Stomach (tissue), 9 donors: ENCODE results near the gene GADL1. TPM values are rescaled to one million over a fixed set of nuclear protein-coding genes. Genes with fewer than 3 reads are reported as not detected.

Experiments
- DNase-seq, 2 donors: peaks; one replicate each; pipeline versions ENCODE4 v3.0.0 to v3.0.0-alpha.2; 2013 to 2019
- H3K27ac ChIP-seq, 5 donors: fragments of 200-600 bp in 4 of 5; sonication (generic) in 4 of 5; one replicate each; pipeline ENCODE4 v1.5.1; 2013 to 2019; ENCODE audit warnings: mild to moderate bottlenecking in 1 of 5, moderate library complexity in 1 of 5
- H3K27me3 ChIP-seq, 3 donors: fragments of 200-600 bp; sonication (generic); one replicate each; pipeline ENCODE4 v1.5.1; 2017 to 2019; ENCODE audit warnings: mixed run types in 1 of 3
- H3K36me3 ChIP-seq, 4 donors: fragments of 200-600 bp; sonication (generic); 1 replicate in 3 of 4; 2 replicates in 1 of 4; pipeline ENCODE4 v1.5.1; 2016 to 2019
- H3K4me1 ChIP-seq, 4 donors: fragments of 200-600 bp; sonication (generic); one replicate each; pipeline ENCODE4 v1.5.1; 2016 to 2019
- H3K4me3 ChIP-seq, 4 donors: fragments of 200-600 bp; sonication (generic) in 3 of 4; one replicate each; pipeline ENCODE4 v1.5.1; 2016 to 2019; ENCODE audit warnings: mild to moderate bottlenecking in 1 of 4
- H3K9me3 ChIP-seq, 4 donors: fragments of 200-600 bp; sonication (generic); one replicate each; pipeline ENCODE4 v1.5.1; 2016 to 2019
- CTCF ChIP-seq, 7 experiments: fragments of 450-650 bp in 4 of 7; fragments of 200-600 bp in 3 of 7; sonication (generic) in 3 of 7; IDR thresholded peaks; one replicate each; pipeline ENCODE4 v1.5.1; 2016 to 2019; ENCODE audit warnings: antibody characterized with exemption in 7 of 7, control low read depth in 2 of 7, mild to moderate bottlenecking in 1 of 7
- EP300 ChIP-seq: sonication (generic); formaldehyde crosslinking; IDR thresholded peaks from one replicate; pipeline ENCODE4 v1.6.1; 2017; ENCODE audit warnings: antibody characterized with exemption
- POLR2A ChIP-seq, 4 donors: fragments of 450-650 bp; IDR thresholded peaks; one replicate each; pipeline ENCODE4 v1.6.1; 2016; ENCODE audit warnings: antibody characterized with exemption in 4 of 4, control low read depth in 2 of 4, mild to moderate bottlenecking in 1 of 4, moderate library complexity in 1 of 4
- POLR2AphosphoS5 ChIP-seq, 3 donors: sonication (generic); formaldehyde crosslinking; IDR thresholded peaks; one replicate each; pipeline ENCODE4 v1.6.1; 2016; ENCODE audit warnings: antibody characterized with exemption in 3 of 3
- WGBS, 5 donors: extraction: QIAGEN DNeasy Blood & Tissue Kit in 3 of 5; methylation state at CpG; one replicate each; pipeline versions ENCODE4 v1.1.5 to v1.1.7; 2013 to 2018; 5-methylcytosine and 5-hydroxymethylcytosine counted together
- intact Hi-C: fragments of 100-400 bp; cut with DNase I; formaldehyde crosslinking; loops from one replicate; pipeline ENCODE4 v1.15.1; 2023; ENCODE audit warnings: low total_unique reads
- polyA plus RNA-seq, 3 donors: library from polyadenylated mRNA; stranded (reverse); fragments of 200-250 nt; gene quantifications; one replicate each; pipeline ENCODE4 v1.2.3, GENCODE V29; 2013
- total RNA-seq, 5 donors: library from RNA; depleted of rRNA; stranded (reverse); fragments of >200 nt; gene quantifications; one replicate each; pipeline versions ENCODE4 v1.1.0 to v1.2.3, GENCODE V29; 2014 to 2016
- donor health status: healthy with polysubstance abuse.
- donor health status: Bipolar disorder and iron deficiency.
- donor health status: healthy.

Gene GADL1
- total and polyA plus RNA-seq, 8 donors: 0.03 to 0.73 TPM; not detected in 6

GRCh38 chr3:30737743-30738499 lies 156.5 kb downstream of the GADL1 start:
- H3K4me3 ChIP-seq: no peak overlapping the region
- no peaks in the 10 kb centered on the region for H3K4me1 ChIP-seq
- no peak overlapping the region for H3K27ac ChIP-seq
- H3K27me3 ChIP-seq: no peaks in the 10 kb centered on the region
- TF ChIP-seq POLR2A (IDR thresholded peaks at IDR 0.05): no peak
- TF ChIP-seq EP300: no peak
- no peak for TF ChIP-seq CTCF (IDR thresholded peaks at IDR 0.05)
- no peak for TF ChIP-seq POLR2AphosphoS5 (IDR thresholded peaks at IDR 0.05)
- no peaks in the 10 kb centered on the region for H3K9me3 ChIP-seq
- intact Hi-C loops: no loop called here
- H3K36me3 ChIP-seq: no peaks in the 10 kb centered on the region
- DNase-seq: no peak
- WGBS, 5 donors: 80 to 84% (median 81%) methylated on average over 3 of the region's 3 CpGs

- TF ChIP-seq POLR2A (IDR thresholded peaks at IDR 0.05): no peak
- TF ChIP-seq EP300: no peak
- no peak for TF ChIP-seq CTCF (IDR thresholded peaks at IDR 0.05)
- TF ChIP-seq POLR2AphosphoS5 (IDR thresholded peaks at IDR 0.05): no peak
- intact Hi-C loops: no loop called here
- H3K9me3 ChIP-seq: no peaks in the 10 kb centered on the region
- H3K4me3 ChIP-seq: no peak overlapping the region
- no peaks in the 10 kb centered on the region for H3K36me3 ChIP-seq
- no peak for DNase-seq
- H3K27me3 ChIP-seq: no peaks in the 10 kb centered on the region
- no peak overlapping the region for H3K27ac ChIP-seq
- WGBS, 5 donors: 58 to 83% (median 76%) methylated on average over 2 of the region's 2 CpGs
- H3K4me1 ChIP-seq: no peaks in the 10 kb centered on the region
Observed at GRCh38 chr3:30733696-30734095, 160.8 kb downstream of the GADL1 start.

- H3K27ac ChIP-seq: no peak overlapping the region
- no peaks in the 10 kb centered on the region for H3K36me3 ChIP-seq
- DNase-seq: no peak
- H3K9me3 ChIP-seq: no peaks in the 10 kb centered on the region
- H3K4me3 ChIP-seq: no peak overlapping the region
- H3K4me1 ChIP-seq: no peaks in the 10 kb centered on the region
- intact Hi-C loops: no loop called here
- 73 to 85% (median 82%) methylated on average over 1 of the region's 1 CpG for WGBS, 5 donors
- no peaks in the 10 kb centered on the region for H3K27me3 ChIP-seq
- no peak for TF ChIP-seq POLR2A (IDR thresholded peaks at IDR 0.05)
- TF ChIP-seq POLR2AphosphoS5 (IDR thresholded peaks at IDR 0.05): no peak
- no peak for TF ChIP-seq CTCF (IDR thresholded peaks at IDR 0.05)
- TF ChIP-seq EP300: no peak
Observed at GRCh38 chr3:30733209-30733608, 161.3 kb downstream of the GADL1 start.

- TF ChIP-seq POLR2A (IDR thresholded peaks at IDR 0.05): no peak
- no peak for TF ChIP-seq CTCF (IDR thresholded peaks at IDR 0.05)
- no peak for TF ChIP-seq EP300
- no peak for TF ChIP-seq POLR2AphosphoS5 (IDR thresholded peaks at IDR 0.05)
- Histone ChIP-seq H3K27ac (no peak overlapping the region), H3K4me1 (no peaks in the 10 kb centered on the region), H3K4me3 (no peak overlapping the region), H3K36me3 (no peaks in the 10 kb centered on the region), H3K27me3 (no peaks in the 10 kb centered on the region), H3K9me3 (no peaks in the 10 kb centered on the region)
- no peak for DNase-seq
- WGBS, 5 donors: 73 to 84% (median 82%) methylated on average over 3 of the region's 3 CpGs
- intact Hi-C loops: no loop called here
Observed at GRCh38 chr3:30730967-30731366, 163.5 kb downstream of the GADL1 start.
